ENCODE data around the gene ADAMTS12.

The ADAMTS12 gene

GRCh38 chr5:33477816-33478215 is 414.0 kb downstream of the ADAMTS12 start:
- no peak overlapping the region for H3K27ac ChIP-seq
- ChIA-PET CTCF (no interaction called here), POLR2A (ENCODE audit: low non-redundant PET) (no interaction called here)
- TF ChIP-seq CTCF (conservative IDR thresholded peaks at IDR 0.05; ENCODE audit: low read depth) = no peak
- no peak for DNase-seq (ENCODE audit: low spot score)

GRCh38 chr5:33476992-33477391 is 414.8 kb downstream of the ADAMTS12 start:
- TF ChIP-seq CTCF (conservative IDR thresholded peaks at IDR 0.05; ENCODE audit: low read depth) = no peak
- POLR2A ChIA-PET (ENCODE audit: low non-redundant PET) = no interaction called here
- H3K27ac ChIP-seq = no peak overlapping the region
- CTCF ChIA-PET = no interaction called here
- DNase-seq (ENCODE audit: low spot score) = no peak

- DNase-seq (ENCODE audit: low spot score) = no peak
- POLR2A ChIA-PET (ENCODE audit: low non-redundant PET) = no interaction called here
- H3K27ac ChIP-seq = no peak overlapping the region
- no peak for TF ChIP-seq CTCF (conservative IDR thresholded peaks at IDR 0.05; ENCODE audit: low read depth)
- CTCF ChIA-PET = no interaction called here
These were observed 416.1 kb downstream of the ADAMTS12 start for GRCh38 chr5:33475706-33476105.

GRCh38 chr5:33474931-33475499 is 416.8 kb downstream of the ADAMTS12 start:
- CTCF ChIA-PET = no interaction called here
- POLR2A ChIA-PET (ENCODE audit: low non-redundant PET) = no interaction called here

GRCh38 chr5:33474004-33474403 is 417.8 kb downstream of the ADAMTS12 start:
- no peak overlapping the region for H3K27ac ChIP-seq
- no peak for DNase-seq (ENCODE audit: low spot score)
- CTCF ChIA-PET = no interaction called here
- POLR2A ChIA-PET (ENCODE audit: low non-redundant PET) = no interaction called here
- no peak for TF ChIP-seq CTCF (conservative IDR thresholded peaks at IDR 0.05; ENCODE audit: low read depth)

More at GRCh38 chr5:33474931-33475499, 416.8 kb downstream of the ADAMTS12 start:
- no peak overlapping the region for H3K27ac ChIP-seq
- no peak for TF ChIP-seq CTCF (conservative IDR thresholded peaks at IDR 0.05; ENCODE audit: low read depth)
- no peak for DNase-seq (ENCODE audit: low spot score)
